Measurements from ENCODE around the gene GRID2IP. TPM values are rescaled to one million over a fixed set of nuclear protein-coding genes. Genes with fewer than 3 reads are reported as not detected.

GRID2IP gene
- total RNA-seq, 2 experiments from 2014 or later: 0.28 to 0.53 TPM

- Mint-ChIP-seq H3K4me3 (no peak overlapping the region), H3K27me3 (no peaks in the 10 kb centered on the region), H3K9me3 (no peaks in the 10 kb centered on the region), H3K36me3 (no peaks in the 10 kb centered on the region), H3K27ac (no peak overlapping the region), H3K4me1 (peaks cover 3% of the 10 kb centered on the region)
- ATAC-seq (ENCODE audit: low read depth) (no peak), DNase-seq (no peak)
- POLR2A ChIA-PET: interaction anchor here (0.6 kb wide), 1 partner anchor 1234 kb away, joined by 3 read pairs; no protein-coding TSS in a partner anchor
These were observed 3.9 kb downstream of the GRID2IP start for GRCh38 chr7:6547400-6547799.

GRCh38 chr7:6546498-6547251, 4.6 kb downstream of the GRID2IP start:
- POLR2A ChIA-PET: interaction anchor here (0.7 kb wide), 2 partner anchors 22 to 36 kb away, joined by 3 to 4 read pairs; no protein-coding TSS in a partner anchor
- ATAC-seq (ENCODE audit: low read depth): no peak
- H3K4me3 Mint-ChIP-seq: no peak overlapping the region

GRCh38 chr7:6545398-6546126, 5.7 kb downstream of the GRID2IP start:
- no peak for ATAC-seq (ENCODE audit: low read depth)
- H3K4me3 Mint-ChIP-seq: no peak overlapping the region
- DNase-seq: no peak
- POLR2A ChIA-PET: interaction anchor here (0.6 to 0.7 kb wide), 2 partner anchors 9 to 35 kb away, joined by 4 read pairs; no protein-coding TSS in a partner anchor
- H3K27me3 Mint-ChIP-seq: peaks cover 2% of the 10 kb centered on the region
- no peaks in the 10 kb centered on the region for H3K36me3 Mint-ChIP-seq
- no peaks in the 10 kb centered on the region for H3K9me3 Mint-ChIP-seq
- H3K27ac Mint-ChIP-seq: no peak overlapping the region
- peaks cover 3% of the 10 kb centered on the region for H3K4me1 Mint-ChIP-seq

More at GRCh38 chr7:6546498-6547251, 4.6 kb downstream of the GRID2IP start:
- no peaks in the 10 kb centered on the region for H3K9me3 Mint-ChIP-seq
- no peaks in the 10 kb centered on the region for H3K27me3 Mint-ChIP-seq
- H3K27ac Mint-ChIP-seq: no peak overlapping the region
- DNase-seq: no peak
- peaks cover 3% of the 10 kb centered on the region for H3K4me1 Mint-ChIP-seq
- H3K36me3 Mint-ChIP-seq: no peaks in the 10 kb centered on the region

GRCh38 chr7:6542368-6542767, 8.9 kb downstream of the GRID2IP start:
- no peak for DNase-seq
- POLR2A ChIA-PET: no interaction called here
- H3K4me3 Mint-ChIP-seq: no peak overlapping the region

GRCh38 chr7:6536262-6537260, 14.7 kb downstream of the GRID2IP start:
- ATAC-seq (ENCODE audit: low read depth): peak; percentile 32
- Mint-ChIP-seq H3K27ac (no peak overlapping the region), H3K27me3 (peaks cover 21% of the 10 kb centered on the region), H3K4me1 (peaks cover 6% of the 10 kb centered on the region), H3K36me3 (no peaks in the 10 kb centered on the region), H3K4me3 (no peak overlapping the region), H3K9me3 (no peaks in the 10 kb centered on the region)
- DNase-seq: no peak
- POLR2A ChIA-PET: interaction anchor here (0.7 to 1.4 kb wide), 3 partner anchors 9 to 454 kb away, joined by 3 read pairs; partner anchors contain the start of gene ZDHHC4

More at GRCh38 chr7:6542368-6542767, 8.9 kb downstream of the GRID2IP start:
- Mint-ChIP-seq H3K4me1 (peaks cover 3% of the 10 kb centered on the region), H3K9me3 (no peaks in the 10 kb centered on the region), H3K36me3 (no peaks in the 10 kb centered on the region), H3K27ac (no peak overlapping the region), H3K27me3 (peaks cover 13% of the 10 kb centered on the region)
- ATAC-seq (ENCODE audit: low read depth): no peak

GRCh38 chr7:6533893-6534495, 17.3 kb downstream of the GRID2IP start:
- Mint-ChIP-seq H3K27ac (no peak overlapping the region), H3K4me1 (peaks cover 11% of the 10 kb centered on the region), H3K9me3 (no peaks in the 10 kb centered on the region), H3K4me3 (peak overlapping the region; percentile 7), H3K36me3 (no peaks in the 10 kb centered on the region), H3K27me3 (peaks cover 35% of the 10 kb centered on the region)
- ATAC-seq (ENCODE audit: low read depth) (no peak), DNase-seq (no peak)
- POLR2A ChIA-PET: interaction anchor here (0.6 kb wide), 1 partner anchor 71 kb away, joined by 3 read pairs; no protein-coding TSS in a partner anchor

- Mint-ChIP-seq H3K36me3 (no peaks in the 10 kb centered on the region), H3K27me3 (peaks cover 38% of the 10 kb centered on the region), H3K4me1 (peaks cover 11% of the 10 kb centered on the region), H3K27ac (no peak overlapping the region), H3K9me3 (no peaks in the 10 kb centered on the region), H3K4me3 (no peak overlapping the region)
- DNase-seq (no peak), ATAC-seq (ENCODE audit: low read depth) (no peak)
- POLR2A ChIA-PET: no interaction called here
These were observed 18.7 kb downstream of the GRID2IP start for GRCh38 chr7:6532516-6532915.

GRCh38 chr7:6531492-6532279, 19.6 kb downstream of the GRID2IP start:
- Mint-ChIP-seq H3K27me3 (peaks cover 44% of the 10 kb centered on the region), H3K36me3 (no peaks in the 10 kb centered on the region), H3K9me3 (no peaks in the 10 kb centered on the region), H3K4me1 (peaks cover 17% of the 10 kb centered on the region), H3K4me3 (peak overlapping the region; percentile 80), H3K27ac (no peak overlapping the region)
- no peak for DNase-seq
- POLR2A ChIA-PET: no interaction called here
- ATAC-seq (ENCODE audit: low read depth): no peak

- DNase-seq (peak; percentile 86), ATAC-seq (ENCODE audit: low read depth) (peak; percentile 85)
- POLR2A ChIA-PET: no interaction called here
- peaks cover 43% of the 10 kb centered on the region for H3K27me3 Mint-ChIP-seq
- H3K4me1 Mint-ChIP-seq: peaks cover 17% of the 10 kb centered on the region
- H3K36me3 Mint-ChIP-seq: no peaks in the 10 kb centered on the region
- peak overlapping the region; percentile 80 for H3K4me3 Mint-ChIP-seq
- H3K27ac Mint-ChIP-seq: no peak overlapping the region
- H3K9me3 Mint-ChIP-seq: no peaks in the 10 kb centered on the region
These were observed 20.4 kb downstream of the GRID2IP start for GRCh38 chr7:6530626-6531491.

- no peak overlapping the region for H3K27ac Mint-ChIP-seq
These were observed 21.6 kb downstream of the GRID2IP start for GRCh38 chr7:6529643-6530042.

More at GRCh38 chr7:6529643-6530042, 21.6 kb downstream of the GRID2IP start:
- ATAC-seq (ENCODE audit: low read depth): no peak
- no peak for DNase-seq
- POLR2A ChIA-PET: interaction anchor here (0.7 kb wide), 1 partner anchor 27 kb away, joined by 6 read pairs; no protein-coding TSS in a partner anchor
- Mint-ChIP-seq H3K4me3 (peak overlapping the region; percentile 80), H3K9me3 (no peaks in the 10 kb centered on the region), H3K36me3 (no peaks in the 10 kb centered on the region), H3K4me1 (peaks cover 17% of the 10 kb centered on the region), H3K27me3 (peaks cover 41% of the 10 kb centered on the region)
